GM19193 (cell line): Measurements from ENCODE around the gene PDLIM7.

Source experiments
- POLR2A ChIP-seq: IDR thresholded peaks from 4 replicates; pipeline ENCODE4 v1.6.1; 2011; ENCODE audit not compliant: insufficient read depth, insufficient read length; ENCODE audit errors: extremely low read depth

The PDLIM7 gene

DNA sequence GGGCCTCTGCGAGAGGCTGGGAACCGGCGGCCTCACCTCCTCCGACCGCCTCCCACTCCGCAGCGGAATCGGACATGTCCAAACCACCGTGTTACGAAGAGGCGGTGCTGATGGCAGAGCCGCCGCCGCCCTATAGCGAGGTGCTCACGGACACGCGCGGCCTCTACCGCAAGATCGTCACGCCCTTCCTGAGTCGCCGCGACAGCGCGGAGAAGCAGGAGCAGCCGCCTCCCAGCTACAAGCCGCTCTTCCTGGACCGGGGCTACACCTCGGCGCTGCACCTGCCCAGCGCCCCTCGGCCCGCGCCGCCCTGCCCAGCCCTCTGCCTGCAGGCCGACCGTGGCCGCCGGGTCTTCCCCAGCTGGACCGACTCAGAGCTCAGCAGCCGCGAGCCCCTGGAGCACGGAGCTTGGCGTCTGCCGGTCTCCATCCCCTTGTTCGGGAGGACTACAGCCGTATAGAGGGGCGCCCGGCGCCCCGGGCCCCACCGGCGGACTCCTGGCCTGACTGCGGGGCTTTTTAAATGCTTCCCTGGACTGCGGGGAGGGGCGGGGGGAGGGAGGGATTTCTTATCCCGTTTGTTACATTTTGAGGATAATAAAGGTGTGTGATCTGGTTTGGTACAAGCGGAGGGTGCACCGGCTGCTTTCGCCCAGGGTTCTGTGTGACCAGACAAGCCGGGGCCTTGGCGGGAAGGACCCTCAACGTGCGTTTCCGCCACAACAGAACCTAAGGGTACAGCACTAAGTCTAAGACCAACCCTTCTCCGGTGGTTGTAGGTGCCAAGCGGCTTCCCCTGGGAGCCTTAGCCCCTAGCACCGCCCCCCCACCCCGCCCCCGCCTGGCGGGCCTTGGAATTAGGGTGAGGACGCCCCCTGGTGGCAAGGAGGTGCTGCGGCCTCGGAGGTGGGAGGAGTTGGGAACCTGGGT is 41.5 kb downstream of the PDLIM7 start:
- no peak for TF ChIP-seq POLR2A

DNA sequence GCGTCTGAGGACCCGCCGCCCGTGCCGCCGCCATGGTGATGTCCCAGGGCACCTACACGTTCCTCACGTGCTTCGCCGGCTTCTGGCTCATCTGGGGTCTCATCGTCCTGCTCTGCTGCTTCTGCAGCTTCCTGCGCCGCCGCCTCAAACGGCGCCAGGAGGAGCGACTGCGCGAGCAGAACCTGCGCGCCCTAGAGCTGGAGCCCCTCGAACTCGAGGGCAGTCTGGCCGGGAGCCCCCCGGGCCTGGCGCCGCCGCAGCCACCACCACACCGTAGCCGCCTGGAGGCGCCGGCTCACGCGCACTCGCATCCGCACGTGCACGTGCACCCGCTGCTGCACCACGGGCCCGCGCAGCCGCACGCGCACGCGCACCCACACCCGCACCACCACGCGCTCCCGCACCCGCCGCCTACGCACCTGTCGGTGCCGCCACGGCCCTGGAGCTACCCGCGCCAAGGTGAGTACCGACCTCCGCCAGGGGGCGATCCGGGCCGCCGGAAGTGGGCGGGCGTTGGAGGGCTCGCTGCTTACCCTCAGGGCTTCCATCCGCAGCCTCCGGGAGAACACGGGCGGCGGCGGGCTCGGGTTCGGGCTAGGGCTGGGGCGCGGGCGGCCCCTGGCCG is 42.3 kb downstream of the PDLIM7 start:
- peak; percentile 55 for TF ChIP-seq POLR2A

DNA sequence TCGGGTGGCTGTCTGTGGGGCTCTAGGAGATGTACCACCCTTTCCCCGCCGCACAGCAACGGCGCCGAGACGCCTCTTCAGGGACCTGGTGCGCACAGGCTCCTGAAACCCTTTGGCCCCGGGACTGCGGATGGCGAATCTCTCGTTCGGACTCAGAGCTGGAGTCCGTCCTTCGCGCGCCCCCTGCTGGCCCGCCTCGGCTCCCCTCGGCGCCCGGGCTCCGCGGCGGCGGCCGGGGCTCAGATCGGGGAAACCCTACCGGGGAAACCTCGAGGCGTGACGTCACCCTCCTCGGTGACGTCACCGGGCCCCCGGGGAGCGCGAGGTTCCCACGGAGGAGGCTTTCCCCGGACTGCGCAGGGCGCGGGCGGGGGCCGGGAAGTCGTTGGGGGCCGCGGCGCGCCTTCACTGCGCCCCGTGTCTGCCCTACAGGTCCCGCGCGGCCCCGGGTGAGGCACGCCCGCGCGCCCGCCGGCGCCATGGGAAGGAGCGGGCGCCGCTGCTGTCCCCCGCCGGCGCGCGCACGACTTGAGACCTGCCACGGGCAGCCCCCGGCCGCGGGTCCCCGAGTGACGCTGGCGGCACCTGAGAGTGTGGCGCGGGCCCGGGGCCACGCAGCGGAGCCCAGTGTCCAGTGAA is 42.9 kb downstream of the PDLIM7 start:
- peak; percentile 18 for TF ChIP-seq POLR2A

DNA sequence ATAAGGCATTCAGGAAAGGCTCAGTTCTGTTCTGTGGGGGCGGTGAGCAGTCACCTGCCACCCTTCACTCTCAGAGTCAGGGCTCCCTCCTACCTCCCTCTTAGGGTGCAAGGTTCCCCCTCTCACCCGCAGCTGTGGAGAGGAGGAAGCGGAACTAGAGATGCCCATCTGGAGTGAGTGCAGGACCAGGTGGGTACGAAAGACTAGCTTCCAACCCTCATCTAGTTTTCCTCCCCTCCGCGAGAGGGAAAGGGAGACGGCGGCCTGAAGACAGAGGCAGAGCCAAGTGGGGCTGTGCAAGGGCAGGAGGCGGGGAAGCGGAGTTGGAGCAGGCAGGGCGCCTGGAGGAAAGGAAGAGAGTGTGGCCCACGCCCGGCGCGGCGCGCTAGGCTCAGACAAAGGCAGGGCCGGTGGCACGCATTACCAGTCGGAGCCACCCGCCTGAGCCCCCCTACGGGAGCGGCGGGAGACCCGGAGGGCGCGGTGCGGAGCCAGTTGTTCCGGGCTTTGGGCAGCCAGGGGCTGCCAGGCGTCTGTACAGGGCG is 43.5 kb downstream of the PDLIM7 start:
- TF ChIP-seq POLR2A = no peak

DNA sequence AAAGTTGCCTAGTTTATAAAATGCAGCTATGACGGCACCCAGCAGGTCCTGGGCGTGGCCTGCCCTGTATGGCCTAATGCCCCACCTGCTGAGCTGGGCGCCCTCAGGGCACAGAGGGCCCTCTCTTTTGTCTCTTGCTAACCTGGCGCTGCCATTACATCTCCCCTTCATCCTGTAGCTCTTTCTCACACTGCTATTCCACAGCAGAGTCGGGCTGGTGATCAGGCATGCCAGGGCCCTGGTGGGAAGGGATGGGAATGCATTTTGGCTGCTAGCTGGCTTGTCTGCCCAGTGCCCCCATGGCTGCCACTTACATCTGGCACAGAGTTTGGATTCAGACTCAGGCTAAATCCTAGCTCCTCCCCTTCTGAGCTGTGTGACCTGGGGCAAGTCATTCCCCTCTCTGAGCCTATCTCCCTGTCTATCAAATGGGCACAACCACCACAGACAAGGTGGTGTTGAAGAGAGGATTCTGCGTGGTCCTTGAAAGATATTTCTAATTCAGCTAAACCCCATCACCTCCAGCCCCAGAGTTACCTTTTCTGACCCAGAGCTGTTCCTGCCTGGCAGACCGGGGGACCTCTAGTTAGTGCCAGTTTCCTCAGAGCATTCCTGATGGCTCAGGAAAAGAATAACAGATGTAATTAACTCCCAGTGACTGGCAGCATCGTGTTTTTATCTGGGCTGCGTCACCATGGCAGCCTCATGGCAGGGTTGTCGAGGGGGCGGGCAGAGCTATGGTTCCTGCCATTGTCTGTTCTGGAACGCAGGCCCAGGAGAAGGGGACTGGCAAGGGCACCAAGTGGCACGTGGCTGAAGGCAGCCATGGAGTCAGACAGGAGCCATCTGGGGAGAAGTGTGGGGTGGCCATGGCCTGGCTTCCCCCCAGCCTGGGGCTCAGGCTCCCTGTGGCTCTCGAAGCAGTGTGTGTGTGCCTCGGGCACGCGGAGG is 44.4 kb downstream of the PDLIM7 start:
- TF ChIP-seq POLR2A = no peak

DNA sequence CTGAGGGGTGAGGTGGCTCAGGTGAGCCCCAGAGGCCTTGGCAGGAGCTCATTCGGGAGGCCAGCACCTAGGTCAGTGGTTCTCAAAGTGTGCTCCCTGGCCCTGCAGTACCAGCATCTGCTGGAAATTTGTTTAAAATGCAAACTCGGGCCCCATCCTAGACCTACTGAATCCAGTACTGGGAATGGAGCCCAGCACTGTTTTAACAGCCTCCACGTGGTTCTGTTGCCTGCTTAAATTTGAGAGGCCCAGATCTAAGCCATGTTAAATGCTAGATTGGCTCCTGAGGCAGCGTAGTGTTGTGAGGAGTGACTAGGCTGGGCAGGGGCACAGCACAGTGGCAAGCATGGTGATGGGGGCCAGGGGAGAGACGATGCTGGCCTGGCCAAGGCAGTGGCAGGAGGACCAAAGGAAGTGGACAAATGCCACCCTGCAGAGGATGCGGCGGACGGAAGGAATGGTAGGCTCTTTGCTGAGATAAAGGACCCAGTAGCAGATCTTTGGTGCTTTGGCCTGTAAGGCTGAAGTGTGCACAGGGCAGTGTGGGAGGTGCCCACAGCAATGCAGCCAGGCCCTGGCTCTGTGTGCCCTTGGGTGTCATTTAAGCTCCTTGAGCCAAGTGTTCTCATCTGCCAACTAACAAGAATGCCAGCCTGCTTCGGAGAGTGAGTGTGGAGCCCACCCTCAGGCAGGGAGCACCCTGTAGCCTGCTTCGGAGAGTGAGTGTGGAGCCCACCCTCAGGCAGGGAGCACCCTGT is 46.6 kb downstream of the PDLIM7 start:
- no peak for TF ChIP-seq POLR2A

DNA sequence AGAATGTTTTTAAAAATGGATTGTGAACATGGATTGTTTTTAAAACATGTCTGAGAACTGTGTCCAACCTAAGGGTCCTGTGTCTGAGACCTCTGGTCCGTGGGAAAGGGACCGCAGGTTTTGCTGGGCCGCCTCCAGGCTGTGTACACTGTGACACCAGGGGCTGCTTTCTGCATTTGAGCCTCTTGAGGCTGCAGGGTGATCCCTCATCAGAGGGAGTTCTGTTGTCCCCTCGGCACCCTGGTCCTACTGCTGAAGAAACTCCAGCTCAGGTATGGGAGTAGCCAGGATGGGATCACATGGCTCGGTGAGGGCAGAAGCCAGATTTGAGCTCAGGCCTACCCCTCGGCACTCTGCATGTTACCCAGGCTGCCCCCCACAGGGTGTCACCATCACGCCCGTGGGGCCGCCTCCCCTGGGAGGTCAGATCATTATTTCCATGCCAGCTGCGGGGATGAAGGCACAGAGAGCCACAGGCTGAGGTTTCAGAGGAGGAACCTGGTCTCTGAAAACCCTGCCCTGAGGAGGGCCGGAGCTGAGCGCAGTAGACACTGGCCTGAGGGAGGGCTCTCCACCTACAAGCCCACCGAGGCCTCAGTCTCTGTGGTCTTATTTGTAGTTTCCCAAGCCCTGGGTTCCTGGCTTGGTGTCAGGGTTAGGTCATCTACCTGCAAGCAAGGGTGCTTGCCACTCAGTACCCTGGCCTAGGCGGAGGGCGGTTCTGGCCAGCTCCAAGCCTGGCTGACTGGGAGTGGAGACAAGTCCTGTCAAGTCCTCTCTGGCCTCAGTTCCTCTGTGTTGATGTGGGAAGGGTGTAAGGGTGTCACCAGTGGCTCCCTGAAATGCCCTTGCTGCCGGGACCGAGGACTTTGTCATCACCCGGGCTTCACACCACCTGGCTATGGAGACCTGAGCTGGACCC is 48.0 kb downstream of the PDLIM7 start:
- peak; percentile 34 for TF ChIP-seq POLR2A

DNA sequence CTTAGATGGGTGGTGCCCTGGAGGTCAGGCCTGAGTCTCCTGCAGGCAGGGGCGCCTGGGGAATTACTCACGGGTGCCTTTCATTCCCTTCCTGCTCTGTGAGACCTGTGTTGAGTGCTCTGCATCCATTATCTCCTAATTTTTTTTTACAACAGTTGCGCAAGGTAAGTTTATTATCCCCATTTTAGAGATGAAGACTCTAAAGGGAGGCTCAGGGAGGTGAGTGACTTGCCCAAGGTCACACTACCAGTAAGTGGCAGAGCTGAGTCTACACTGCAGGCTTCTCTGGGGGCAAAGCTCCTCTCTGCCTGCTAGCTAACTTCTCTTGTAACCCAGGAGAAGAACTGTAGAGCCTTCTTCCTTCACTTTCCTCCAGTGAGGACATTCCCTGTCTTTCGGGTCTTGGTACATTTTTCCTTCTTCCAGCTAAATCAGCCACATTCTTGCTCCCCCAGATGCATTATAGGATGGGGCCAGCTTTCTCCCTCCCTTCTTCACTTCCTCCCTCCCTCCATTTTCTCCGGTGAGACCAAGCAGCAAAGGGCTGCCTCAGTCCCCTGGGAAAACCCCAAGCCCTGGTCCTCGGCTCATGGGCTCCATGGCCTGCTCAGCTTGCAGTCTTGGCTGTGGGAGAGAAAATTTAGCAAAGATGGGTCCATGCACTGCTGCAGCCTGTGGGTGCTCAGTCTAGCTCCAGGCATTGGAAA is 49.0 kb downstream of the PDLIM7 start:
- TF ChIP-seq POLR2A = no peak

DNA sequence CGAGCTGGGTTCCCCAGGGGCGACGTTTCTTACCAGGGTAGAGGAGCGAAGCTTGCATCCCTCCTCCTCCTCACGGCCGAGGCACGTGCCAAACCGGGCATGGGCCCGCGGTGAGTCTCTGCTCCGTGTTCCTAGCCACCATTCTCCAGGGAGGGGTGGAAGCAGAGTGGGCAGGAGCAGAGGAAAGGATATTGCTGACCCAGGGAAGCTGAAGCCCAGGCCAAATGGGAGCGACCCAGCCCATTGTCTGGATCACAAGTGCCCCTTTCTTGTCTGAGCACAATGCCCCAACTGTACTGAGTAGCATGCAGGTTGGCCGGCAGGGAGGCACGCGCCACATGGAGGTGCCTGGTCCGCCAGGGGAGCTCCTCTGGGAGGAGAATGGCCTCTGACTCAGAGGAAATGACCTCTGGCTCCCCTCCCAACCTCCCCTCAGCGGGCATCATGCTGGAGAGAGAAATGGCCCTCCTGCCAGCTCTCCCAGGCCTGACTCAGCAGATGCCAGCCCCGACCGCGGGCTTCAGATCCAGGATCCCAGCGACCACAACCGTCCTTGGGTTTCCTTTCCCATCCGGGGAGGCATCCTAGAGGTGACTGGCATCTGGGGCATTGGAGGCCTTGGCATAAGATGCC is 49.7 kb downstream of the PDLIM7 start:
- no peak for TF ChIP-seq POLR2A

DNA sequence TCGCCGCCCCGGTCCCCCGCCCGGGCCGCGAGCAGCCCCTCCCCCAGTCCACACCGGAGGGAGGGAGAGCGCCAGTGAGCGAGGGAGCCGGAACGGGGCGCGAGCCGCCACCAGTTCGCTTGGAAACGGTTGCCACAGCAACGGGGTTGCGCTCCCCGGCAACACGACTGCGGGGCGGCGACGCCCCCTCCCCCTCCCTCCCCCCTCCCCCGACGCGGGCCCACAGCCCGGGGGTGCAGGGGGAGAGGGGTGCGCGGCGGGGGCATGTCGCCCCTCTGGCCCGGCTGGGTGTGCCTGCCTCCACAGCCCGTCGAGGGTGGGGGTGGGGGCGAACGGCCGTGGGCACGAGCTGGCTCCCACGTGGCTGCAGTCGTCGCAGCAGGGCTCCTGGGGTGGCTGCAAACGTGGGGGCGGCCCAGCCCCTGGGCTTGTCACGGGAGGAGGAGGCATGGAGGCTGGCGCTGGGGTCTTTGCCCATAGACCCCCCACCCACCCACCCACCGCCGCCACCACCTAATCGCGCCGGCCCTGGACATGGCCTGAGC is 50.3 kb downstream of the PDLIM7 start:
- peak; percentile 1 for TF ChIP-seq POLR2A
